HG03439 (cell line): ENCODE measurements around the gene KDM5B.

Experiments
- ATAC-seq: cut with Tn5 transposase; IDR thresholded peaks from one replicate; pipeline ENCODE4 v1.9.1; 2021; ENCODE audit warnings: mild to moderate bottlenecking, moderate library complexity; ENCODE audit not compliant: unreplicated experiment

The KDM5B gene

DNA sequence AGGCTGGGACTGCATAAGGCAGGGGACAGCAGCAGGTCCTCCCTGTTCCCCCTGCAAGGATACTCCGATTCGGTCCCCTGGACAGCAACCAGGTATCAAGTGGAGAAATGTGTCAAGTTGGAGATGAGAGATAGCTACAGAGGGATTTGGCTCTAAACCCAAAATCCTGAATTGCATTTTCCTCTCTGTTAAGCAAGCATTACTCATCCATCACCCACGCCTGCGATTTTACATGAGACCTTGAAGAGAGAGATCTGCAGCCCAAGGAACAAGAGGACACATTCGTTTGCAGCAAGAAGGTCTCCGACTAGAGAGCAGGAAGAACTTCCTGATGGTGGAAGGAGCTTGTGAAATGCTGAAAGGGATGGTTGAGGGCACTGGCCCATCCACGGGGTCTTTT lies 119.8 kb downstream of the KDM5B start:
- no peak for ATAC-seq

DNA sequence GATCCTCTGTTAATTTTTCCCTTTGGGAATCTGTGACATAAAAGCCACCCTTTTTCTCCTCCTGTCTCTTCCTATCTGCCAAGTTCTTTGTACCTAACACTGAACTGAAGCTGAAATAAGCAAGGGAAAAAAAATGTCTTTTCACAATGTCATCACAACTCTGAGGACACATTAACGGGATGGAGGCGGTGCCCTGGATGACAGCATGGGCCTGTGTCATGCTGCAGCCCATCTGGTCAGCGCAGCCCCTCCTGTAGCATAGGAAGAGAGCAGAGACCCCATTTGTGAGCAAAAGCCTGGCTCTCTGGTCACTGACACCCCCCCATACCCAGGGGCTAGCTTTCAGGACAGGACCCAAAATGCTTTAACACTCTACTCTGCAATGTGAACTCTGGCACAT lies 120.4 kb downstream of the KDM5B start:
- ATAC-seq, result no peak

DNA sequence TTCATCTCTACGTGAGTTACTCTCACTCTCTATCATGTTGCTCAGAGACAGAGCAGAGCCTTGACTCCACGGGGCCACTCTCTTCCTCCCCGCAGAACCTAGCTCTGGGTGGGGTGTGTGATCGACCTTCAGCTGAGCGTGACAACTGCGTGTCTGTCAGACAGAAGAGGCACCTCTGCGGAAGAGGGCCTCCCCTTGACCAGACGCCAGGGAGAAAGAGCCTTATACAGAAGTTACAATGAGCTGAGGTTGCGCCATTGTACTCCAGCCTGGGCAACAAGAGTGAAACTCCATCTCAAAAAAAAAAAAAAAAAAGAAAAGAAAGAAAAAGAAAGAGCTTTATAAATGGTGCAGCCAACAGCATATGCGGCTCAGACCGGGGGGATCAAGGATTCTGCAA lies 120.9 kb downstream of the KDM5B start:
- ATAC-seq, result no peak

DNA sequence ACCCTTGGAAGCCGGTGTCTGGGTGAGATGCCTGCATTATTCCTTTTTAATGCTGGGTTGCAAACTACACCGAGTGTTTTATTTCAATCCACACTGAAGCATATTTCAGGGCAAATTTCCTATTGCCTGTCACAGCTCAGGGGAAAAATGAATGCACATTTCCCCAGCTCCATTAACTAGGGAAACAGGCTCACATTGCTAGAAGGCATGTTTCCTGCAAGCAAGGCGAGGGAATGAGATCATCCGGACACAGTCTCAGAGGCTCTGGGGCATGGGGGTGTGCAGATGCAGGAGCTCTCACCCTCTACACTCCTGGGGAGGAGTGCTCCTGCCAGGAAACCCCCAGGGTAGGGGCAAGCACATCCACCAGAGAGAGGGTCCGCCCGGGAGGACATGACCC lies 122.6 kb downstream of the KDM5B start:
- no peak for ATAC-seq

DNA sequence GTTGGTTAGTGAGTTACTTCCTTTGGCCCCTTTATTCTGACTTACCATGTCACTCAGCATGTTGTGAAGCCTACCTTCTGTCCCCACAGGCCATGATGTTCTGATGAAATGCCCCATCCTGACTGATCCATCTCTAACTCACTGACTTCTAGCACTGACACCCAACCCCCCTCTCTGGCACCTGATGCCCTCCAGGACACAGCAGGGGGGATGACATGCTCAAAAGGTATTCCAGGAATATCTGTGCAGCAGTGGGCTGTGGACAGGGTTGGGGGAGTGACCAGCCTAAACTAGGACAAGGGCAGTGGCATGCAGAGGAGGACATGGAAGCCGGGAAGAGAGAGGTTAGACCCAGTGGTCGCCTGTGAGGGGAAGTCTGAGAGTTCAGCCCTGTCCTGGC lies 123.5 kb downstream of the KDM5B start:
- ATAC-seq, result no peak

DNA sequence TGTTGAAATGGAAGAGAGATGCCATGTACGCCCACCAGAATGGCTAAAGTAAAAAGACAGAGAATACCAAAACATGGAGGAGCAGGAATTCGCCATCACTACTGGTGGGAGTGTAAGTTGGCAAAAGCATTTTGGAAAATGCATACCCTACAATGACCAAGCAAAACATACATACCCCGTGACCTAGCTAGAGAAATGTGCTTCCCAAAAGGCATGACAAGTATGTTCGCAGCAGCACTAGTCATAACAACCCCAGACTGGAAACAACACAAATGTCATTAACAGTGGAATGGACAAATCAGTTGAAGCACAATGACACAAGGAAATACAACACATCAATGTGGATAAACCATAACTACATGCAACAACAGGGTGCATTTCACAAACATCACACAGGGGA lies 125.2 kb downstream of the KDM5B start:
- no peak for ATAC-seq

DNA sequence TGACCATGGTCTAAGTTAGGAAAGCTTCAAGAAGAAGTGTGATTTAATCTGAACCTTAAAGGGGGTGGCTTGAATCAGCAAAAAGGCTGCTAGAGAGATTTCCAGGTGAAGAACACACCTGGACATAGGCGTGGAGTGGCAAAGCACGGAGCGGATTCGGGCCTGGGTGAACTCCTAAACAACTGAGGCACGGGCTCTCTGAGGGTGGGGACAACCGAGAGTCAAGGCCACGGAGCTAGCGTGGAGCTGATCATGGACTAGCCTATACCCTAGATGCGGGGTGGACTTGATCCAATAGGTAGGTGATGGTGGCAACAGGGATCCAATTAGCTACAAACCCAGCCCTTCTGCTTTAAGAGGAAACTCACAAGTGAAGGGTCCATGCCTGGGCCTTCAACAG lies 125.7 kb downstream of the KDM5B start:
- no peak for ATAC-seq

DNA sequence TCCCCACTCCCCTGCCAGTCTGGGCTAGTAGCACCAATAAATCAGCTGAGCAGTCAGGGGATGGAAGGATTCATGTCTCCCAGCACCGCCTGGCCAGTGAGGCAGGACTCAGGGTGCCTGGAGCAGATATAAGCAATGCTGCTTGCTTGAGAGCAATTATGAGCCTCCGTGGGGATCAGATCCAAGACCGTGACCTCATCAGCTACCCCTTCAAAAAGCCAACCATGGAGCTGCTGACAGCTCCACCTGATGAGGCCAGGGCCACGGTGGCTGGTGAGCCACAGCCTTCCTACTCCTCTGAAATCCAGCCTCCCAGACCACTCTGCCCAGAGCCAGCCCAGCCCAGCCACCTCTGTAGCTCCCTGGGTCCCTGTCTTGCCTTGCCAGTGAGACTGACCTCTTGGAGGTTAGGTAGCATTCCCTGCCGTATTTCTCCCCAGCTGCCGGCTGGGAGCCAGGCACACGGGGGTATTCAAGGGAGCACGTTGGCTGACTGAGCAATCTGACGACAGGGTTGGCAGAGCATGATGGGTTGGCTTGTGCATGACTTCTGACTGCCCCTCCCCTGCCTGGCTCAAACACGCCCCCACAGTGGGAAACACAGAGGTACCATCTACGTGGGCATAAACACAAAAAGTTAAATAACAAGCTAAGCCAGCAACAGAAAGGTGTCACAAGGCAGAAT lies 126.3 kb downstream of the KDM5B start:
- ATAC-seq, result no peak

DNA sequence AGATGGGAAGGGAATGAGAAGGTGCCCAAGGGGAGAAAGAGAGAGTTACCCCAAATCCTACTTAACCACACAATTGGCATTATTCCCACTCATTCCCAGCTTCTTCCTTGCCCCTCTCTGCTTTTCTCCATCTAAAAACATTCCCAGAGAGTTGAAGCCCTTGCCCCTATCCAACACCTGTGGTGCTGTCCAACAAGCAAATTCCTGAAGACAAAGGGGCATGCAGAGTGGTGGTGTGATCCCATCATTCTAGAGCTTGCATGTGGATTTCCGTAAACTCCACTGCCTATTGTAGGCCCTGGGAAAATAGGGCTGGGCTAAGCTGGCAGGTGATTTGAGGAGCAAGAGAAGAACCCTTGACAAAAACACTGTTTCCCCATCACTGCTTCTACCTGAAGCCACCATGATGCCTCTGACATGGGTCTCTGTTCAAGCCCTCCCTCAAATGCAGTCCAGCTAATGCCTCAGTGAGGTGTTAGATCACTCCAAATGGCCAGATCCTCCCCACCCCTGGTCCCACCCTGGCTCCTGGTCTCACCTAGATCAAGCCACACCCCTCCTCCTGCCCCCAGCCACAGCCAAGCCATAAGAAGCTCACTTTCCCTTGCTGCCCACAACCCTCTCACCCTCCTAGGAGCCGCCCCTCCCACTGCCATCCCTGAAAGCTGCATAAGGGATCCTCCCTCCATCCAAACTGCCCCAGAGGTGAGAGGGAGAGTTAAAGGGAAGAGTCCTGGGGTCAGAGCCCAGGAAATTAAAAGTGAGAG lies 127.5 kb downstream of the KDM5B start:
- ATAC-seq, result no peak

DNA sequence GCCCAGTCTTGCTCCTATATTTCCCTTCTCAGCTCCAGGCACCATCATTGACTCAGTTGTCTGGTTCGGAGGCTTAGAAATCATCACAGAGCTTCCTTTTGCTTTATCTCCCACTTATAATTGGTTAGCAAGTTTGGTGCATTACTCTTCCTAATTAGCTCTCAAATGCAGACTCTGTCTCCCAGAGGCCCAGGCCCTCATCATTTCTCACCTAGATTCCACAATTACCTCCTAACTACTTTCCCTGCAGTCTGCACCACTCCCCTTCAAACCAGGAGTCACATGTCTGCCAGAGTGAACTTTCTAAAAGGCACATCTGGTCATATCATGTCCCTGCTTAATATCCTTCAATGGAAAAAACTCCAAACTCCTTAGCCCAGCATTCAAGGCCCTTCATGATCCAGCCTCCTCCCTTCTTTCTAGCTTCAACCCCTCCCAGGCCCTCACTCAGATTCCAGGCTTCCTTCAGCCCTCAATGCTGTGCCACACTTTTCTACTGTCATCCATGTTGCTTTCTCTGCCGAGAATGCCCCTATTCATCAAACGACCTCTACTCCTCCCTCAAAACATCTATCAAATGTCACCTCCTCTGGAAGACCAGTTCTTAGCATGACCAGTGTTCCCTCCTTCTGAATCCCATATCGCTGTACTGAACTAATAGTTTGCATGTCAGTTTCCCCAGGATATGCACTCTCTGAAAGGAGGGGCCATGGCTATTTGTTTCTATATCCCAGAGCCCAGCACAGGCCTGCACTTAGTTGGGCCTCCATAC lies 128.6 kb downstream of the KDM5B start:
- no peak for ATAC-seq

DNA sequence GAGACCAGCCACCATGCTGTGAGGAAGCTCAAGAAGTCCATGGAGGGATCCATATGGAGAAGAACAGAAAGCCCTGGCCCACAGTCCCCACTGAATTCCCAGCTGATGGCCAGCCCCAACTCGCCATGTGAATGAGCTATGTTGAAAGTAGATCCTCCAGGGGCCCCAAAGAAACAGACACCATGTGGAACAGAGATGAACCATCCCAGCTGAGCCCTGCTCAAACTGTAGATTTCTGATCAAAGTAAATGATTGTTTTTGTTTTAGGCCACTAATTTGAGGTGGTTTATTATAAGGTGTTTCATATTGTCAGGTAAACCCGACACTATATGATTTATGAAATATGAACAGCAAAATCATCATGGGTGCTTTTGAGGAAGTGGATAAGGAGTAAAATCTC lies 130.8 kb downstream of the KDM5B start:
- ATAC-seq, result no peak
